RPMI8226 (cell line): ENCODE measurements around the gene KRTAP2-2.
"Not testable (repeated sequence)": the region's sequence is repeated elsewhere in the genome, so short reads cannot be mapped to it uniquely, and the experiment has no call there.

Experiments
- DNase-seq: peaks from one replicate; pipeline ENCODE4 v3.0.0-alpha.2; 2015

Gene KRTAP2-2, protein sequence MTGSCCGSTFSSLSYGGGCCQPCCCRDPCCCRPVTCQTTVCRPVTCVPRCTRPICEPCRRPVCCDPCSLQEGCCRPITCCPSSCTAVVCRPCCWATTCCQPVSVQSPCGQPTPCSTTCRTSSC

DNA sequence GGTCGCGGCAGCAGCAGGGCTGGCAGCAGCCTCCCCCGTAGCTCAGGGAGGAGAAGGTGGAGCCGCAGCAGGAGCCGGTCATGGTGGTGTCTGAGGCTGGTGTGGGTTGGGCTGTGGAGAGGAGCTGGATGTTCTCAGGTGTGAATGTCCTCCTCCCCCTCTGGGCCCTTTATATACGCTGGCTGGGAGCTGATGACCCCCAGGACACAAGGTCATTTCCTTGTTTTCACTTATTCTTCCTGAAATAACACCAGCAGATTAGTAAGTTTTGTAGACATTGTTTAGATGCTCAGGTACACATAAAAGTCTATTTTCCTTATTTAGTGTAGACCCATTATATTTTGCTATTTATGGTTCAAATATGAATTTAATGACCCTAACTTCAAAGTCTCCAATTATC lies at the start of gene KRTAP2-2:
KRTAP2-2 (minus strand) TSS at position 101 of the 400 bp plus-strand sequence; CDS start at position 82, 19 bp downstream.
- not testable (repeated sequence) for DNase-seq

DNA sequence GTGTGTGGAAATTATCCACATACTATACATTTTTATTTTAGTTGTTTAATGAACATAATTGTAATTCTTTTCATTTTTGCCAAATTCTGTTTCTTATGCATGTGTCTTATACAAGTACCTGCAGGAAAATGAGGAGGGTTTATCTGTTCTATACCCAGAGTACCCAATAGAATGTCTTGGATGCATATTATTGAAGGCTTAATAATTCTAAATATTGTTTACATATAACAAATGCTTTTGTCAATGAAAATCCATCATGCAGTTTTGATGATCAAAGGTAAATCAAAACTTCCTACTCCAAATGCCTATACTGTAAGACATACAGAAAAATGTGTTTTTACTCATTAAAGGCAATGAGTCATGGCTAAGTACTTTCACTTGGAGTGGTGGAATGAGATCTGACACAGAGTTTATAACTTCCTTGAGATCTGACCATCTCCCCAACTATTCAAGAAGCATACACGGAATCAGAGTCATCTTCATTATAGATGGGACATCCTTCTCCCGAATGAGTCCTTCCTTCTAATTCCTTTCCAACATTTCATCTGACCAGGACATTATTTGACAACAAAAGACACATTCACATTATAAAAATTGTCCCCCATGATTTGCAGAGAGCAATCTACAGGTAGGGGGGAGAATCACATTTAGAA lies 49.5 kb upstream of the KRTAP2-2 start:
- DNase-seq: not testable (repeated sequence)

DNA sequence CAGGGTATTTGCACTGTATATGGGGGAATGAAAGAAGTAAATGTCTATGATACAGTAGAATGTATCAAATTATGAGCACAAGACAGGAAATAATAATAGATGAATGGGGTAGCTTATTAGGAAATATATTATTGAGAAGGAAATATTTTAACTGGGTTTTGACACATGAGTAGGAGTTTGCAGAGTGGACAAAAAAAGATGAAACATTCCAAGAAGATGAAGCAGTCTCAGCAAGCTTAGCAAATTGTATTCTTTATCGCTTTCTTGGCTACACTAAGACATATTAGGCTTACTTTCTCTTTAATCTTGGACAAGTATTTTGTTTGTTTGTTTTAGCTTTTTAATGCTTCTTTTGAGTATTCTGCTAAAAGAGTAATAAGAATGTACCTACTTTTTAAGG lies 48.9 kb upstream of the KRTAP2-2 start:
- no peak for DNase-seq

DNA sequence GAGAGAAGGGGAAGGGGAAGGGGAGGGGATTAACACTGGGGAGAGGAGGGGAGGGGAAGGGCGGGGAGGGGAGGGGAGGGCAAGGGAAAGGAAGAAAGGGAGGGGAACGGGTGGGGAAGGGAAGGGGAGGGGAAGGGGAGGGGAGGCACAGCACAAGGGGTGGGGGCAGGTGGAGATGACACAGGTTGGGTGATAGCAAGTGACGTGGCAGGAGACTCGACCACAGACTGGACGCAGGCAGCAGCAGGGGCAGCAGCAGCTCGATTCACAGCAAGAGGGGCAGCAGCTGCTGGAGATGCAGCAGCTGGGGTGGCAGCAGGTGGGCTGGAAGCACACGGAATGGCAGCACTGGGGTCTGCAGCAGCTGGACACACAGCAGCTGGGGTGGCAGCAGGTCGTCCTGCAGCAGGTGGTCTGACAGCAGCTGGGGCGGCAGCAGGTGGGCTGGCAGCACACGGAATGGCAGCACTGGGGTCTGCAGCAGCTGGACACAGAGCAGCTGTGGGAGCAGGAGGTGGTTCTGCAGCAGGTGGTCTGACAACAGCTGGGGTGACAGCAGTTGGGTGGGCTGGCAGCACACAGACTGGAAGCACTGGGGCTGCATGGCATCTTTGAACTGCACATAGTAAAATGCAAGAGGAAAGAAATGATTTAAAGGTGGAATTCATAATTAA lies 46.7 kb upstream of the KRTAP2-2 start, which contains the start of gene KRTAP4-16:
KRTAP4-16 (minus strand) TSS at position 624 of the 674 bp plus-strand sequence; CDS start at position 624, 0 bp downstream.
- DNase-seq: no peak

DNA sequence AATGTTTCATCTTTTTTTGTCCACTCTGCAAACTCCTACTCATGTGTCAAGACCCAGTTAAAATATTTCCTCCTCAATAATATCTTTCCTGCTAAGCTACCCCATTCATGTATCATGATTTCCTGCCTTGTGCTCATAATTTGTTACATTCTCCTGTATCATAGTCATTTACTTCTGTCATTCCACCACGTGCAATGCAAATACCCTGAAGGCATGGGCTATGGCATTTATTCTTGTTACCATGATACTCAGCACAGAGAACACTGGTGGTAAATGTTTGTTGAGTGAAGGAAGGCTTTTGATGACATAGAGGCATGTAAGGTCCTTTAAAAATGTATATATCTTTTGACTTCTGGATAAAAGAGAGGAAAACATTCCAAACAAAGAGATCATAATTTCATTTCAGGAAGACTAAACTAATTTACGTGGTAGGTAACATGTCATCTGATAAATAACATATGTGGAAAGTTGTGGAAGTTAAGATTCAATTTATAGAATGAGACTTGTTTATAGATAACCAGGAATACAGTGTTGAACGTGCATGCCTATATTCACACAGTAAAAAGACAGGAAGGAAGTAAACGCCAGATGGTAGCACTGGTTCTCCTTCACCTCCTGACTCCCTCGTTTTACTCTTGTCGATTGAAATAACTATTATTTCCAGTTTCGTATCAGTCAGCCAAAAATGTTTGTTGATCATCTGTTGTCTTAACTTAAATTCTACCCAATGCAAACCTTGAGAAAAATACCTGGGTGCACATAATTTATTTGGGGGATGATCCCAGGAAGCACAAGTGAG lies 44.9 kb upstream of the KRTAP2-2 start:
- DNase-seq: not testable (repeated sequence)

DNA sequence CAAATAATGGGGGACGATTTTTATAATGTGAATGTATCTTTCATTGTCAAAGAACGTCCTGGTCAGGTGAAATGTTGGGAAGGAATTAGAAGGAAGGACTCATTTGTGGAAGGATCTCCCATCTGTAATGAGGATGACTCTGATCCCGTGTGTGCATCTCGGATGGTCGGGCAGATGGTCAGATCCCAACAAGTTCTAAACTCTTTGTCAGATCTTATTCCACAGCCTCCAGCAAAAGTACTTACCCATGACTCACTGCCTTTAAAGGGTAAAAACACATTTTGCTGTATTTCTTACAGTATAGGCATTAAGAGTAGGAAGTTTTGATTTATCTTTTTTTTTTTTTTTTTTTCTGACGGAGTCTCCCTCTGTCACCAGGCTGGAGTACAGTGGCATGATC lies 43.5 kb upstream of the KRTAP2-2 start:
- DNase-seq: no peak

DNA sequence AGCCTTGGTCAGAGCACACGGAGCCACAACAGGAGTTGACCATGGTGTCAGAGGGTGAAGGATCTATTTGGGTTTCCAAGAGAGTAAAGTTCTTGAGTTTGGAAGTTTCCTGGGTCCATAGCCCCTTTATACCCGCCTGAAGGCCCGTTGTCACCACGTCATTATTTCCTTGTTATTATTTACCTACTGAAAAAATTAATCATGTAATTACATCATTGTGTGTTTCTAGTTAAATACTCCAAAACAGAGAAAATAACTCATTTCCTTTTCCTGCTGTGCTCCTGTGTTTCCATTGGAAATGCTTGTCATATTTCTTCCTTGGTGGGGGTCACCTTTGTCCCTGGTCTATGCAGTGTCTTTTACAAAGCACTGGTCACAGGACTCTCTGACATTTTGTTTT lies 43.0 kb upstream of the KRTAP2-2 start, which contains the start of gene KRTAP4-8:
KRTAP4-8 (minus strand) TSS at position 101 of the 400 bp plus-strand sequence; CDS start at position 43, 58 bp downstream.
- no peak for DNase-seq

DNA sequence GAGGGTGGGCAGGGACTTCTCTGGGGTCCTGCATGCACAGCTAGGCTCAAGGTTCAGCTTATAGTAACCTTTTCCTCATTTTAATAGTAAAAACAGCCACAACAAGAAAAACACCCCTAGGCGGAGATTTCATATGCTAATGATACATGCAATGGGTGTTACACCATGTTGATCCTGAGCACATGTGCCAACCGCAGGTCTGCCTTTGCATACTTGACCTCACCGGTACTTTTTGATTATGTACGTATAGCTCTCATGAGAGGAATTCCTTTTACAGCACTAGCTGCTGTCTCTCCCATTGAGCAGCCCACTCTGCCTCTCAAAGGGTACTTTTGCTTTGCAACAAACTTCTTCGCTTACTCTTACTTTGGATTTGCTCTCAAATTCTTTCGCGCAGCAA lies 41.0 kb upstream of the KRTAP2-2 start:
- no peak for DNase-seq

DNA sequence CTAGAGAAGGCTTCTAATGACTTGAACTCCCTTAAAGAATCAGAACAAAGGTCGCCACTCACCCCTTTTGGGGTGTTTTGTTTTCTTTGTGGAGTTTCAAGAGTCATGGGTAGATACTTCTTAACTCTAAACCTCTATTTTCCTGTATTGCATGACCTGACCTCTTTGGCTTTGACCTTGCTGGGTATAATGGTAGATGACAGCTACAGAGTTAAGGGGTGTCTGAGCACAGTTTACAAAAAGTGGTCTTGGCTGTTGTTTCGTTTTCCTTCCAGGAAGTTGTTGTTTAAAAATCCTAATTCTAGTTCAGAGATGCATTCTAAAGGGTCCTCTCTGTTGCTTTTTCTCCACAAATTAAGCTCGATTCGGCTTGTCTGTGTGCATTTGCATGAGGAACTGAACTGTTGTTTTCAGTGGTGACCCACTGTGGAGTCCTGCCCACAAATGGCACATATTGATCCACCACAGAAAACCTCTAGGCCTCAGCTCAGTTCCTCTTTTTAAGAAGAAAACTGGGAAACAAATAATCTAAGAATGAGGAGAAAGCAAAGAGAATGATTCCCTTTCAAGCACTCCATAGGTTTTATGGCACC lies 33.8 kb upstream of the KRTAP2-2 start:
- DNase-seq: not testable (repeated sequence)

DNA sequence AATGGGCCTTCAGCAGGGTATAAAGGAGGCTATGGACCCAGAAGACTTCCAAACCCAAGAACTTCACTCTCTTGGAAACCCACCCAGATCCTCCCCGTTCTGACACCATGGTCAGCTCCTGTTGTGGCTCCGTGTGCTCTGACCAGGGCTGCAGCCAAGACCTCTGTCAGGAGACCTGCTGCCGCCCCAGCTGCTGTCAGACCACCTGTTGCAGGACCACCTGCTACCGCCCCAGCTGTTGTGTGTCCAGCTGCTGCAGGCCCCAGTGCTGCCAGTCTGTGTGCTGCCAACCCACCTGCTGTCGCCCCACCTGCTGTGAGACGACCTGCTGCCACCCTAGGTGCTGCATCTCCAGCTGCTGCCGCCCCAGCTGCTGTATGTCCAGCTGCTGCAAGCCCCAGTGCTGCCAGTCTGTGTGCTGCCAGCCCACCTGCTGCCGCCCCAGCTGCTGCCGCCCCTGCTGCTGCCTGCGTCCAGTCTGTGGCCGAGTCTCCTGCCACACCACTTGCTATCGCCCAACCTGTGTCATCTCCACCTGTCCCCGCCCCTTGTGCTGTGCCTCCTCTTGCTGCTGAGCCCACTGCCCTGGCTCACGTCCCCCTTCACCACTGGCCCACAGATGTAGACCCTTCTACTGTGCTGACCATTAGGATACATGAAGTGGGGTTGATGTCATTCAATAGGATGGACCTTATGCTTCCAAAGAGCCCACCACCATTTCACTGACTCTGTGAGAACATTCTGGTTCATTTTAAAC lies 29.2 kb upstream of the KRTAP2-2 start, which contains the start of gene KRTAP4-7:
KRTAP4-7 (plus strand) TSS at position 51 of the 757 bp plus-strand sequence; CDS start at position 108, 57 bp downstream.
- DNase-seq: not testable (repeated sequence)

DNA sequence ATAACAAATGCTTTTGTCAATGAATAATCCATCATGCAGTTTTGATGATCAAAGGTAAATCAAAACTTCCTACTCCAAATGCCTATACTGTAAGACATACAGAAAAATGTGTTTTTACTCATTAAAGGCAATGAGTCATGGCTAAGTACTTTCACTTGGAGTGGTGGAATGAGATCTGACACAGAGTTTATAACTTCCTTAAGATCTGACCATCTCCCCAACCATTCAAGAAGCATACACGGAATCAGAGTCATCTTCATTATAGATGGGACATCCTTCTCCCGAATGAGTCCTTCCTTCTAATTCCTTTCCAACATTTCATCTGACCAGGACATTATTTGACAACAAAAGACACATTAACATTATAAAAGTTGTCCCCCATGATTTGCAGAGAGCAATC lies 28.4 kb upstream of the KRTAP2-2 start:
- DNase-seq: not testable (repeated sequence)

DNA sequence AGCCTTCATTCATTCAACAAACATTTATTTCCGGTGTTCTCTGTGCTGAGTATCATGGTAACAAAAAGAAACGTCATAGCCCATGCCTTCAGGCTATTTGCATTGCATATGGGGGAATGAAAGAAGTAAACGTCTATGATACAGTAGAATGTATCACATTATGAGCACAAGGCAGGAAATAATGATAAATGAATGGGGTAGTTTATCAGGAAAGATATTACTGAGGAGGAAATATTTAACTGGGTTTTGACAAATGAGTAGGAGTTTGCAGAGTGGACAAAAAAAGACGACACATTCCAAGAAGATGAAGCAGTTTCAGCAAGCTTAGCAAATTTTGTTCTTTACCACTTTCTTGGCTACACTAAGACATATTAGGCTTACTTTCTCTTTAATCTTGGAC lies 27.6 kb upstream of the KRTAP2-2 start:
- no peak for DNase-seq

DNA sequence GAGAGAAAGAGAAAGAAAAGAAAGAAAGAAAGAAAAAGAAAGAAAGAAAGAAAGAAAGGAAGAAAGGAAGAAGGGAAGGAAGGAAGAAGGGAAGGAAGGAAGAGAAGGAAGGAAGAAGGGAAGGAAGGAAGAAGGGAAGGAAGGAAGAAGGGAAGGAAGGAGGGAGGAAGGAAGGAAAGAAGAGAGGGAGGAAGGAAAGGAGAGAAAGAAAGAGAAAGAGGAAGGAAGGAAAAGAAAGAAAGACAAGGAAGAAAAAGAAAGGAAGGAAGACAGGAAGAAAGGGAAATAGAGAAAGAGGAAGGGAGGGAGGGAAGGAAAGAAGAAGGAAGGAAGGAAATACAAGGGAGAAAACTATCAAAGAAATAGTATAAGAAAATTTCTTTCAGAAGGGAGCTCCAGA lies 21.8 kb upstream of the KRTAP2-2 start:
- no peak for DNase-seq

DNA sequence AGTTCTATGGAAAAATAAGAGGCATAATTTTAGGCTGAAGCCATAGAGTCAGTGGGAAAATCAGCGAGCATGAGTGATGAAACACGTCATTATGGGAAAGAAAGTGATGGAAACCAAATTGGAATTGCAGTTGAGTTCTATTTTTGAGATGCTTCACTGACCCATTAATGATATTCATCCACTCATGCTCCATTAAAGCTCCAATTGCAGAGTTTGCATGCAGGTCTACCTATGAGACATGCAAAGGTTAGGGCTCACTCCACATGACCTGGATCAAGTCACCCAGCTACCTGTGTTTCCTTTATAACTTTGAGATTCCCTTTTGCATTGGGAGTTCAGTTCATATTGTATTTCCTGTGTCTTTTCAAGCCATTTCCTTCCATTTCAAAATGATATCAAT lies 18.6 kb upstream of the KRTAP2-2 start:
- no peak for DNase-seq

DNA sequence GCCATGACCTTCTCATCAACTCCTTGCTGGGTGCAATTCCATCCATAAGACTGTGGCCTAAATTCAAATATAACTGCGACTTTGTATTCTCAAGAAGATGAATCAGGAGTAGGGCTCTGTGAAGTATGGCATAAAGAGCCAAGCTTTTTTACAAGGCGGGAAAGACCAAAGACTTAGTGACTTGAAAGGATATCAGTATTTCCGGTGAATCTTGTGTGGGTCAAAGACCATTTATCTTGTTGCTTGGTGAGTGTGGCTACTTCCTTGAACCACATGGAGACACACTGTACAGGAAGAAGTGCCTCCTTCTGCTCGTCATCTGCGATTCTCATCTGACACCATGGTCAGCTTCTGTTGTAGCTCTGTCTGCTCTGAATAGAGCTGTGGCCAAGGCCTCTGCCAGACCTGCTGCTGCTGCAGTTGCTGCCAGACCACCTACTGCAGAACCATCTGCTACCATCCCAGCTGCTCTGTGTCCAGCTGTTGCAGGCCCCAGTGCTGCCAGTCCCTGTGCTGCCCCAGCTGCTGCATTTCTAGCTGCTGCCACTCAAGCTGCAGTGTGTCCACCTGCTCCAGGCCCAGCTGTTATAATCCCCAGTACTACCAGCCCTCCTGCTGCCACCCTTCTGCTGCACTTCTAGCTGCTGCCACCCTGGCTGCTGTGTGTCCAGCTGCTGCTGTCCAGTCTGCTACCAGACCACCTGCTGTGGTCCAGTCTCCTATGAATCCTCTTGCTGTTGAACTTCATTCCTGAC lies 16.8 kb upstream of the KRTAP2-2 start:
- no peak for DNase-seq

DNA sequence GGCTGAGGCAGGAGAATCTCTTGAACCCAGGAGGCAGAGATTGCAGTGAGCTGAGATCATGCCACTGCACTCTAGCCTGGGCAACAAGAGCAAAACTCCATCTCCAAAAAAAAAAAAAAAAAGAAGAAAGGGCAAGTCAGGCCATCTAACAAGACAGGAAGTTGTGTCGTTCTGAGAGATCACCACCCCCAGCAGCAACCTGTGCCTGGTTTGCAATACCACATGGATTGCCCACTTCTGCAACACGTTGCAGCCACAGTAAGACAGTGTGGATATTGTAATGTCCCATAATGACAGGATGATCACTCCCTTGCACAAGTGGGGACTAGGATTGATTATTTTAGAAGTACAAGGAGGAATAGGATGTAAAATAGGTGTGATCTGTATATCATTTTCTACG lies 14.0 kb upstream of the KRTAP2-2 start:
- no peak for DNase-seq

DNA sequence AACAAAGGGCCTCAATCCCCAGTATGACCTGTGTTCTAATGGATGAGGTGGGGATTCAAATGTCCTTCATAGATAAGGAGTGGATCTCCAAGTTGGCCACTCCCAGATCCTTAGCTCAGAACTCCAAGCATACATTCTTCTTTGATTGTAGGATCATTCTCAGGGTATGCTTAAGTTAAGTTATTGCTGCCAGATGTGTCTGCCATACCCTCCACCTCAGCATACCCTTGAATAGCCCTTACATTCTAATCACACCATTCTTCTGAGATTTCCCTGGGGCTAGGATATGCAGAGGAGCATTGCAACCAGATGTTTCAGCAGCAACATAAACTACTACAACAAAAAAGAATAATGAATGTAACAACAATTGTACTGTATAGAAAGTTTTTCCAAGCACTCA lies 12.3 kb upstream of the KRTAP2-2 start:
- no peak for DNase-seq

DNA sequence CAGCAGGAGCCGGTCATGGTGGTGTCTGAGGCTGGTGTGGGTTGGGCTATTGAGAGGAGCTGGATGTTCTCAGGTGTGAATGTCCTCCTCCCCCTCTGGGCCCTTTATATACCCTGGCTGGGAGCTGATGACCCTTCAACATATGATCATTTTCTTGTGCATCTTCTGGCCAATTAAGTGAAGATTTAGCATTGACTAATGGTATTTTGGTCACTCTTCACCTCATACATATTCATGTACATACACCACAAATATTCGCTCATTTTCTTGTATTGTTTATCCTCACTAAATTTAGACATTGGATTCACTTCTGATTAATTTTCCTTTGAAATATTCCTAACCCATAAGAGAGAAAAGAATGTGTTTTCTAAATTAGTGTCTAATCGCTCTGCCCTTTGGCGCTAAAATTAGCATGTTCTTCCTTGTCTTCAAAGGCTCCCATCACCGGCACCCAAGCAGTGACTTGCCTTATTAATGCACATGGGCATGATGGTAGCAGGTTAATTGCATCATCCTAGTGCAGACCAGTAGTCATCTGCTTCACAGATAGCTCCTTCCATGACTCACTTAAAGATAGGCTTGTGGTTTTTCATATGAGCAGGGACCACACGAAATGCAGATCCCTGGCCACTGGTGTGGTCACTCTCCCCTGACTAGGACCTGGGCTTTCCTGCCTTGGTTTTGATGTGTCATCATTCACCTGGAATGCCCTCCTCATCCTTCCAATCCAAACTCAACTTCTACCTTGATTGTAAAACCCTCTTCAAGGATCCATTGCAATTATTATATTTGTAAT lies 11.0 kb upstream of the KRTAP2-2 start, which contains the start of gene KRTAP2-4:
KRTAP2-4 (minus strand) TSS at position 51 of the 796 bp plus-strand sequence; CDS start at position 17, 34 bp downstream.
- DNase-seq: no peak

DNA sequence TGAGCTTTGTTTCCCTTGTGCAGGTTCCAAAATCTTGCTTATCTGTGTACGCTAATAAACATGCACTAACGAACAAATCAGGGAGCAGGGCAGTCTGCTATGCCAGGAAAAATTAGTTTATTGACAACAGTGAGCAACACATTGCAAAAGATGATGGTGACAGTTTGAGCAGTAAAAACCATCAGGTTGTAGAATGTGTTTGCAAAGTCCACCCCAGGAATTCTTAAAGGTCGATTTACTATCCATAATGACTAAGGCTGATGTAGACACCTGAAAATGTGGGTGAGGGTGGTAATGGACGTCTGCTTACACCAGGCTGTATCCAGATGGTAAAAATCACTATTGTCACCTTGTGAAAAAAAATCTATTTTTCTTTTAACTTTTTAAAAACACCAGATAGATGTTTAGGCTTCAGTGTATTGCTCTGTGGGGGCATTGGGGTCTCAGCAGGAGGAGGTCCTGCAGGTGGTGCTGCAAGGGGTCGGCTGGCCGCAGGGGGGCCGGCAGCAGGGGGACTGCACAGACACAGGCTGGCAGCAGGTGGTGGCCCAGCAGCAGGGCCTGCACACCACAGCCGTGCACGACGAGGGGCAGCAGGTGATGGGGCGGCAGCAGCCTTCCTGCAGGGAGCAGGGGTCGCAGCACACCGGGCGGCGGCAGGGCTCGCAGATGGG lies 10.1 kb upstream of the KRTAP2-2 start:
- not testable (repeated sequence) for DNase-seq
